ENCODE measurements around the gene CALCOCO2. TPM values are rescaled to one million over a fixed set of nuclear protein-coding genes. Genes with fewer than 3 reads are reported as not detected.
"Not testable (repeated sequence)": the region's sequence is repeated elsewhere in the genome, so short reads cannot be mapped to it uniquely, and the experiment has no call there.

CALCOCO2 gene
- total RNA-seq, 1 experiment from 2014 or later: 27.2 TPM

- DNase-seq (ENCODE audit: low read depth): peak; percentile 50
Observed at GRCh38 chr17:48819466-48819865, 11.4 kb upstream of the CALCOCO2 start.

GRCh38 chr17:48820936-48821335, 9.9 kb upstream of the CALCOCO2 start:
- not testable (repeated sequence) for DNase-seq (ENCODE audit: low read depth)

- peak; percentile 78 for DNase-seq (ENCODE audit: low read depth)
Observed at GRCh38 chr17:48825446-48826381, 5.1 kb upstream of the CALCOCO2 start.

GRCh38 chr17:48831549-48831883, 681 bp downstream of the CALCOCO2 start:
- no peak for DNase-seq (ENCODE audit: low read depth)

GRCh38 chr17:48834973-48835372, 4.1 kb downstream of the CALCOCO2 start:
- no peak for DNase-seq (ENCODE audit: low read depth)

GRCh38 chr17:48835971-48836370, 5.1 kb downstream of the CALCOCO2 start:
- no peak for DNase-seq (ENCODE audit: low read depth)

- not testable (repeated sequence) for DNase-seq (ENCODE audit: low read depth)
Observed at GRCh38 chr17:48837458-48837857, 6.6 kb downstream of the CALCOCO2 start.

GRCh38 chr17:48840441-48840840, 9.6 kb downstream of the CALCOCO2 start:
- no peak for DNase-seq (ENCODE audit: low read depth)

GRCh38 chr17:48841395-48841831, 10.6 kb downstream of the CALCOCO2 start:
- peak; percentile 43 for DNase-seq (ENCODE audit: low read depth)

GRCh38 chr17:48842746-48843145, 11.9 kb downstream of the CALCOCO2 start:
- DNase-seq (ENCODE audit: low read depth): no peak

GRCh38 chr17:48843187-48843900, 12.5 kb downstream of the CALCOCO2 start:
- DNase-seq (ENCODE audit: low read depth): no peak

GRCh38 chr17:48850792-48851323, 20.0 kb downstream of the CALCOCO2 start:
- no peak for DNase-seq (ENCODE audit: low read depth)

- no peak for DNase-seq (ENCODE audit: low read depth)
Observed at GRCh38 chr17:48854774-48855476, 24.1 kb downstream of the CALCOCO2 start.

GRCh38 chr17:48856122-48856821, 25.4 kb downstream of the CALCOCO2 start:
- no peak for DNase-seq (ENCODE audit: low read depth)

- DNase-seq (ENCODE audit: low read depth): no peak
Observed at GRCh38 chr17:48860034-48860433, 29.2 kb downstream of the CALCOCO2 start.

- no peak for DNase-seq (ENCODE audit: low read depth)
Observed at GRCh38 chr17:48860456-48860855, 29.6 kb downstream of the CALCOCO2 start.

- DNase-seq (ENCODE audit: low read depth): no peak
Observed at GRCh38 chr17:48868916-48869500, 38.2 kb downstream of the CALCOCO2 start.

- DNase-seq (ENCODE audit: low read depth): no peak
Observed at GRCh38 chr17:48869821-48870318, 39.0 kb downstream of the CALCOCO2 start.

GRCh38 chr17:48871035-48871550, 40.3 kb downstream of the CALCOCO2 start:
- DNase-seq (ENCODE audit: low read depth): no peak

Measured in HT1080 (cell line).